Activated CD4-positive, alpha-beta T cell treated with anti-CD3 and anti-CD28 coated beads, Interleukin-2, Interleukin-6, amounts not matched to agents 100 ng/mL and 50 ng/mL, durations not matched to agents 16 hours and 8 hours (primary cell): Measurements from ENCODE around the gene IGSF9.

Experiments
- DNase-seq: peaks from one replicate; pipeline ENCODE4 v3.0.0-alpha.2; 2020

Gene IGSF9

DNA sequence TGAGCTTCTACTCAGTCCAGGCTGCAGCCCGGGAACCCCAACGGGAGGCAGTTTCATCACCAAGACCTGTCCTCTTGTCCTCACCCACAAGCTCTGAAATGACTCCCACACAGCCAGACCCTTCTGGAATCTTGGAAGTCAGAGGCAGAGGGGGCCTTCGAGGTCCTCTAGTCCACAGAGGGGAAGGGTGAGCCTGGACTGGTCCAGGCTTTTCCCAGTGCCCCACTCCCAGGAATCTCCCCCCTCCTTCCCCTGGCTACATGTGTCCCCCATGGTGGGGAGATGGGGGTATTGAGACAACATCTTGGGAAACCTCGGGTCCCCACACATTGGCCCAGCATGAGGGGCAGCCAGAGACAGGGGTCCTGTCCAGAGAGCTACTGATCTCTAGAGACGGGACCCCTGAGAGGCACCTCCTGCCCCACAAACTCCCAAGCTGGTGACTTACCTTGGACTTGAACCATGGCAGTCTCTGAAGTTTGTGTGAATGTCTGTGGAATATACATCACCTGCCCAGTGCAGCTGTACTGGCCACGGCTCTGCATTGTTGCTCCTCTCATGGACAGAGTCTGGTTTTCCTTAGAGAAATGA, 28.0 kb upstream of the IGSF9 start:
- DNase-seq = no peak

DNA sequence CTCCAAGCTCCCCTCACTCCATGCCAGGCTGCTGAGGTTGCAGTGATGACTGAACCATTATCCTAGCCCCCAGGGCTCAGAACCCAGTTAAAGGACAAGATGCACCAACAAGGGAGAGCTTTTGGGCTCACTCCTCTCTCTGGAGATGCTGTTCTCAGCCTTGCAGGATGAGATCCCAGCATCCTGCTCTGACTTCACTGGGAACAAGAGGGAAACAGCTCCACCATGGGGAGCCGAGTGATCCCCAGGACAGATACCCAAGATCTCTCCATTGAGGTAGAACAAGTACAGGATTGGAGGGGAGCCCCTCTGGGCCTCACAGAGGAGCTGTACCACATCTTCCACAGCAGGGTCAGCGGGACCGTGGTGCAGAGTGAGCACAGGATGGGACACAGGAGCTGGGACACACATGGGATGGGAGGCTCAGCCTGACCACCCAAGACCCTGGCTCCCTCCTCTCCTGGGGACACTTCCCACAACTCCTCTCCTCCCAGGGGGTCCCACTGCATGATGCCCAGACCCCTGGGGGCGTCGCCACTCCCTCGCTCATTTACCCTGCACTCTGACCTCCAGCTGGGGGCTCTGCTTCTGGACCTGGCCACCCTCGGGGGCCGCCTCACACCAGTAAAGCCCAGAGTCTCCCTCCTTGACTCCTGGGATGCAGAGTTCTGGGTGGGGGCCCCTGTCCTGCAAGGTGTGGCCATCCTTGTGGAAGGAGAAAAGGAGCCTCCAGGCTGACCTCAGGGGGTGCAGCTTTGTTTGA, 27.2 kb upstream of the IGSF9 start:
- no peak for DNase-seq

DNA sequence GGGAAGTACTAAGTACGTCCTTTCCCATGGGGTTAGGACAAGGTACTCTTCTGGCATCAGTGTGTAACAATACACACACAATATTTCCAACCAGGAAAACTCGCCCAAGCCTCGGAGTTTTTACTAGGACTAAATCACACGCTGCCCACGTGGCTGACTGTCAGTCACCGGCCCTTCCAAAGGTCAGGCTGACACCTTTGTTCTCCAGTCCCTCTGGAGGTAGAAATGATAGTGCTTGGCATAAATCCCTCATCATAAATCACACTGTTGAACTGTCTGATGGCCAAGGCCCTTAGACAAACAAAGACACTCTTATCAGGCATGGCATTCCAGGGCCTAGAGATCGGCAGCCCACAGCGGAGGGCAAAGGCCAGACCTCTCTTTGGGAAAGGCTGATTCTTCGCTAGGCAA, 25.5 kb upstream of the IGSF9 start:
- no peak for DNase-seq

DNA sequence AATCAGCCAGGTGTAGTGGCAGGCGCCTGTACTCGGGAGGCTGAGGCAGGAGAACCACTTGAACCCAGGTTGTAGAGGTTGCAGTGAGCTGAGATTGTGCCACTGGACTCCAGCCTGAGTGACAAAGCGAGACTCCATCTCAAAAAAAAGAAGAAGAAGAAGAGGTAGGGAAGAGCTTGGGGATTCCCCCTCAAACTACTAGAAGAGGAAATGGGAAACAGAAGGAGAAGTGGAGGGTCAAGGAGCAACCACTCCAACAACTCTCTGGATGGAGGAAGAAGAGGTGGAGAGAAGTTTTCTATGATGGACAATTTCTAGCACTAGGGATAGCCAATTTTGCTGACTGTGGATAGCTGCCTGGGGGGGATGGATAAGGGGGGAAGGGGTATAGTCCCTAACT, 23.5 kb upstream of the IGSF9 start:
- no peak for DNase-seq

DNA sequence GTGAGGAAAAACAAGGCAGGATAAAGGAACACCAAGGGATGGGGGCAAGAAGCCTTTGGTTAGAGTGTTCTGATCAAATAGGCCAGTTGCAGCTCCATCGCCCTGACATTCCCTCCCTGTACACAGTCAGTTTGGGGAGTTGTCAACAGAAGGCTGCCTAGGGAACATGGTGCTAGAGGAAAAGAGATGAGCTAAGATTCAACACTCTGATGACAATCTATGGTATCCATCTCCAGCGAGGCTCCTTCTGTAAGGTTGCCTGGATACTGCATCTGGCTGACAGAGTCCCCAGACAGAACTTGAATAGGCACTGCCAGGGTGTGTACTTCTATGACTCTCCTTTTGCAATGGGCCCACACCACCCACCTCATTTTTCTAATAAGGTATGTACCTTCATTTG, 19.9 kb upstream of the IGSF9 start:
- DNase-seq = no peak

DNA sequence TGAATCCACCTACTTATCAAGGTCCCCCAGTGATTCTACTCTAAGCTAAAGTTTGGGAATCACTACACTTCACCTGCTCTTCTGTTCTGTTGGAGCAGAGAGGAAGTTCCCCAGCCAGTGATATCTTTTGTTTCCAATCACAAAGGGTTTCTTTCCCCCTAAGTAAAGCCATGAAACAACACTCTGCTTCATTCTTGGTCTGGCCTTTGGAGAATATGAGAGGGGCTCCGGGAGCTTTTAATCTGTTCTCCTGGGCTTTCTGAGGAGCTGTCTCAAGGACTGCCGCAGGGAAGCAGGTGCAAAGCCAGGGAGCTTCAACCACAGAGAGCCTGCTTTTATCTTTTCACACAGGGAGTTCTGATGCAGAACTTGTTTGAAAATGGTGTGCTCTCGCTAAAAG, 18.7 kb upstream of the IGSF9 start:
- DNase-seq = no peak

DNA sequence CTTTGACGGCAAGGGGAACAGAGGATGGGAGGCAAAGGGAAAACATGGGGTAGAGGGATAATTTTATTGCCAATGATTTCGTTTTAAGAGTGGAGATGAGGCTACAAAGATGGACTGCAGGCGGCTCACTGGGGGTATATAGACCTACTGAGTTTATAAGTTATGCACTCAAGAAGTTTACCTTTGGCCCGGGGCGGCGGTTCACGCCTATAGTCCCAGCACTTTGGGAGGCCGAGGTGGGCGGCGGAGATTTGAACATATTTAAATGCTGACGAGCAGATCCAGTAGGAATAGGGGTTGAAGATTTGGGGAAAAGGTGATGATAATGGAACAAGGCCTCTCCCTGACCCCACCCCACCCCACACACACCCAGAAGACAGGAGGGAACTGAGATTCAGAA, 16.8 kb upstream of the IGSF9 start:
- DNase-seq = no peak

DNA sequence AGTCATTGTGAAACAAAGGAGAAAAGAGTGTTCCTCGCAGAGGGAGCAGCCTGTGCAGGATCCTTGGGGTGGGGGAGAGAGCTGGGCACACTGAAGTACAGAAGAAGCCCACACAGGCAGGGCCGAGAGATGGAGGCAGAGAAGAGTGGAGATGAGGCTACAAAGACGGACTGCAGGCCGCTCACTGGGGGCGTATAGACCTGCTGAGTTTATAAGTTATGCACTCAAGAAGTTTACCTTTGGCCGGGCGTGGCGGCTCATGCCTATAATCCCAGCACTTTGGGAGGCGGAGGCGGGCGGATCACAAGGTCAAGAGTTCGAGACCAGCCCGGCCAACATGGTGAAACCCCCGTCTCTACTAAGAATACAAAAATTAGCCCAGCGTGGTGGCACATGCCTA, 16.2 kb upstream of the IGSF9 start:
- DNase-seq = no peak

DNA sequence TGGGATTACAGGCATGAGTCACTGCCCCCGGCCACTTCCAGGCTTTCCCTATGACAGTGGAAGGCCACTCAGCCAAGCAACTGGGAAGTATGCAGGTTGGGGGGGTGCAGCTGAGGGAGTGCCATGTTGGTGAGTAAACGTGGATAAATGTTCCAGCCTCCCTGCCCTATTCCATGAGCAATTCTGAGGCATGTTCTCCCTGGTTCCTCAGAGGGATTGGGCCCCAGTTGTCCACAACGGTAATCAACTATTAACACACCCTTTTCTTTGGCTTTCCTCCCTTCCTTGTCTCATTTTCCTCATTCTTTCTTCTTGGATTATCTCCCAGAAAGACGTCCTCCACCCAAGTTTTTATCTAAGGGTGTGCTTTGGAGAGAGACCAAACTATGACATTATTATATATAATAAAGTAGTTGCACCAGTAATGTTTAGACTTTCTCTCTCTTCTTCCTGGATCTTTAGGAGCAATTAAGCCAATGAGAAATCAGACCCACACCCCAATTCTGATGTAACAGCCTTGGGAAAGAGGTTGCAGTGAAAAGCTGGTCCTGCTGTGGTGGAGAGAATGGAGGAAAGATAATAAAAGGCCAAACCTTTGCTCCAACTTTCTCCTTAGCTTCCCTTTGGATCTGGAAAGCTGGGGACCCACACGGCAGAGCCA, 15.4 kb upstream of the IGSF9 start:
- no peak for DNase-seq

DNA sequence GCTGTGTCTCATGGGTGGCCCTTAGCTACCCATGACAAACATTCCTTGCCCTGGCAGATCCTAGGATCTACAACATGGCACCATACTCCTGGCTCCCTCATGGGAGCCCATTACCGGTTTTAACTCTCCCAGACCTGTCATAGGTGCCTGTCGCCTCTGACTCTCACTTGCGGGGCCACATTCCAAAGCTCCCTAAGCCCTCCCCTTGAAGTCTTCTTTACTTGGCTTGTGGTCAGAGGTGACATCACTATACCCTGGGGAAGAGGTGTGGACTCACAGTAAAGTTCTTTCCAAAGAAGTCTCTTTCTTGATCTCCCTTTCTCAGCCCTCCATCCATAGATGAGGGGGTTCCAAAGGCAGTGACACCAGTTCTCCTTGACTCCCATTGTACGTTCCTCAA, 14.0 kb upstream of the IGSF9 start:
- no peak for DNase-seq

DNA sequence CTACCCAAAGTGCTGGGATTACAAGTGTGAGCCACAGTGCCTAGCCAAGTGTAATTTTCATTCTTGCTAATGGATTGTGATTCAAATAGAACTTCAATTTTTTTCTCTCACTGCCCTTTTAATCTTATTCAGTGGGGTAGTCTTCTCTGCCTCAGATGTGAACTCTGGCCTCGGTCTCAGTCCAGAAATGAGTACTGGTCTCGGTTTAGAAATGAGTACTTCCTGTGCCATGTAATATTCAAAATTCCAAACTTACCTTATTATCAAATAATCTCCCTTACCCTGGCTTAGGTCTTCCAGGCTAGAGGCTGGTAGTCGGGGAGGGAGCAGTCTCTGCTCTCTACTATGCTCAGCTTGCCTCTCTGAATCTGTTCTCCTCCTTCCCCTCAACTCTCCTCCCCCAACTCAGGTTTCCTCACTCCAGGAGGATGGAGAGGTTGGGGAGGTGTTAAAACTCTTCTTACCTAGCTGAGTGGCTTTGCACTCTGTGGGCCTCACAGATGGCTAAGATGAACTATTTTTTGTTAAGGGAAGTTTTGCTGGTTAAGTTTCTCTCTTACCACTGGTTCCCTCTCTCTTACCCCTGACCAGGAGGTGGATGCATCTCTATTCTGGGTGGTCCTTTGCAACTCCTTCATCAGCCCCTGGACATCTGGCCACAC, 13.4 kb upstream of the IGSF9 start:
- DNase-seq = peak; percentile 64

DNA sequence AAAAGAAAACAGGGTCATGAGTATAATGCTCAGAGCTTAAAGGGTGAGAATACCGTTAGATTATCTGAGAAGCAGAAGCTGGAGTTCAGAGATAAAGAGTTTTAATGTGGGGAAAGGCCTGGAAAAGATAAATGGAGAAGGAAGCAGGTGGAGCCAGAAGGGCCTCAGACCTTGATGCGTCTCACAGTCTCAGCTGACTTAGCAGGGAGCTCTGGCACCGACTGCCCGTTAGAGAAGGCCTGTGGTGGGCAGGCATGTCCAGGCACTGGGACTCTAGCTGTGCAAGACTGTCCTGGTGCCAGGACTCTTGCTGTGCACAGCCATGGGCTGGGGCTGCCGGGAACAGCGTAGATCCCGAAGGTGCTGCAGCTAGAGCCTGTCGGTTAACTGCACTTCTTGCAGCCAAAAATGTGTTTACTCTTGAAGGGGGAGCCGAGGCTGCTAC, 12.4 kb upstream of the IGSF9 start:
- no peak for DNase-seq

DNA sequence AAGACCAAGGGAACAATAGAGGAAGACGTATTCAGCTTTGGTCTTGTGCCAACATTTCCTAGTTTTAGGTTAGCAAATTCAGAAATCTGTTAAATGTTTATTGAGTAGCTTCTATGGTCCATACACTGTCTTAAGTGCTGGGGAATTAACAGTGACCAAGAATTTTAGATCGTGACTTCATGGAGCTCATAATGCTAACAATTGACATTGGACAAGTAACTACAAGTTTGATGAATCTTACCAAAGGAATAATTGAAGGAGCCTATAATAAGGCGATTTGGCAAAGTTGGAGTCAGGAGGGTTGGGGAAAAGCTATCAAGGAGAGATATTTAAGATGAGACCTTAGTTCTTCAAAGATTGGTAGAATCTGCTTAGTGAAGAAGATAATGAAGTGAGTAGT, 10.0 kb upstream of the IGSF9 start:
- no peak for DNase-seq

DNA sequence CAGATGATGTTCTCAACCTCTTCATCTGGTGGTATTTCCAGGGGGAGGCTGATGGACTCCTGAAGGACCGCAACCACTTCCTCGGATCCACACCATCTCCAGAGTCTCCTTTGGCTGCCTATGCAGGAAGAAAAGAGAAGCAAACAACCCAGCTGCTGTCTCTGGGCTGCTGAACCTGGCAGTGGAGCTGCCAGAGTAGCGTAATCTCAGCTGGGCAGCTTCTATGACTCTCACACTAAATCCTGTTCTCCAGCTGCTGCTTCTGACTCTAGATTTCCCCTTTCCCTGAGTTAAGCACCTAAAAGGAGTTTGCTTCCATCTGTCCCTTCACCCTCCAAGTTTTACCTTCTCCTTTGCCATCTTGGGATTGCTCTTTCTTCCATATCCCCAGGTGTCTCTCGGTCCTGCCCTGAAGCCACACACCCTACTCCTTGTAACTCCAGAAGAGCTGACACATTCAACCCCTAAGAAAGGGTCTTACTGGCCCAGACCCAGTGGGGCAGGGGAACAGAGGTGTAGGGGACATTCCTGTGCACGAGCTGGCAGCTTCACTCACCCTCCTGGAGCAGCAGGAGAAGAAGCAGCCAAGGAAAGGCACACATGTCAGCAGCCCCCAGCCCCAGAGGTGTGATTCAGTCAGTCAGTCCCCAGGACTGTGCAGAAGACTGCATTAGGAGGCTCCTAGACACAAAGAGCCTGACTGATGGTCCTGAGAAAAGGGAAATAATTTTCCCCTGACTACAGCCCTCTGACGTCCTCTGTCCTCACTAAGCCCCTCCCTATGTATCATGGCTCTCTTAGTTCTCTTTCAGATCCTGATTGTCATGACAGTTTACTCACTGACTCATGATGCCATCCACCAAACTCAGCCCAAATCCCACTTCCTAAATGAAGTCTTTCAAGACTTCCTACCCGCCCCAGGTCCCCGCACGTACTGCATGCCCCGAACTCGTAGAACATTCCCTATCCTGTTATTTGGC, 8.4 kb upstream of the IGSF9 start, which contains the start of gene SLAMF9:
TSS of gene SLAMF9 (minus strand) at position 702 of the 980 bp plus-strand sequence. CDS start at position 602, 100 bp downstream.
- DNase-seq = no peak

DNA sequence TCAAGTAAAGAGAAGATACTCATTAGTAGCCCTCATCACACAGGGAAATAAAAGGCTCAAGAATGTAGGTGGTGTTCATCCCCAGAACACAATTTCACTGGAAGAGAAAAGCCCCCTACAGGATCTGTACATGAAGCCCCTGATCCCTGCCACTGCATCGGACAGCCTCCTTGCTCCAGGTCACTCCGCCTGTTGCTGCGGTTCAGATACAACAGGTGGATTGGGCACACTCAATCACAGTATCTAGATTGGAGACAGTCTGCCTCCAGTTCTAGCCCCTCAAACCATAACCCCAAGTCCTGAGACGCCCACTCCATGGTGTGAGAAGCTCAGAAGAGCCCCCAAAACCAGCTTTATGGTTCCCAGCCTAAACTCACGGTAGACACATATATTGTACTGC, 7.5 kb upstream of the IGSF9 start:
- no peak for DNase-seq

DNA sequence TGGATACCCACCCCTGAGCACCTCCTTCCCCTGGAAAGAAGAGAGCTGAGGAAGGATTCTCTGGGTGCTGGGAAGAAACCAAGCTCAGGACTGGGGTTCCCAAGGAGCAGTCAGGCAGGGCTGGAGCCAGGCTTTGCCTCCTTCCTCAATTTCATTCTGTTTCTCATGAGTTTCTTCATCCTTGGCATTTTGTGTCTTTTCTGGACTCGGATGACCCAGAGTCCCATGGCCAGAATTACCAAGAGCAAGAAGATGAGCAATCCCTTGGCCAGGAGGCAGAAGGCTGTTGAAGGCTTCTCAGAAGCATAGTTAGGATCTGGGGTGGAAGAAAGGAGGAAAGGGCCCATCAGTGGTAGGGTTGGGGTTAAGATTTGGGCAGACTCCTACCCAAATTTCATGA, 6.1 kb upstream of the IGSF9 start:
- no peak for DNase-seq

DNA sequence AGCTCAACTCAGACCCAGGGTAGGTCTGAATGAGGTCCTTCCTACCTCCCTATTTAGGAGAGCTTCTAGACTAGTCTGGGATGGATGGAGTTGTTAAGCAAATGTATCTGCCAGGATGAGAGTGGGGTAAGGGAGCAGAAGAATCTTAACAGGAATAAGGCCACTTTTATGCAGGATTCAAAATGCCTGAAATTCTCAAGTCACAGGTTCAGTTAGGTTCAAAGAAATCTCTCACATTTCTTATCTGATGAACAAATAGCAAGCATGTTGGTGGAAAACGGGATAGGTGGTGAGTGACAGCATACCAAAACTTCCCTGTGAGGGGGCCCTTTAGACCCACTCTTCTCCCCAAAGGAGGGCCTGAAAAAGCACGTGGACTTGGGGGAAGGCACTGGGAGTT, 5.6 kb upstream of the IGSF9 start:
- DNase-seq = no peak

DNA sequence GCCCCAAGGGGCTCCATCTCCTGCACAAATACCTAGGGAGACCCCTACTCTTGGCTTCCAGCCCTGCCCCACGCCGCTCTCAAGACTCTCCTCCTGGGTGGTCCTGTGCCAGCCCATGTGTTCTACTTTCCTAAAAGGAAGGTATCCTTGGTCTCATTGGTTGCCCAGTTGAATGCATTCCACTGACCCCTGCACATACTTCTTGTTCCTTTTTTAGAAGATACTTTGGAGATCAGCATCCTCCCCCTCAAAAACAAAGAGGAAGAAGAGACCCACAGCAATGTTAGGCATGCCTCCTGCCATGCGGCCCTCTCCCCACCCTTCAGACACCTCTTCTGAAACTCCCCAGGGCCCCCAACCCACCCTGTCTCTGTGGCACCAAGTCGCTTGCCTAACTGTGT, 4.6 kb upstream of the IGSF9 start:
- DNase-seq = no peak

DNA sequence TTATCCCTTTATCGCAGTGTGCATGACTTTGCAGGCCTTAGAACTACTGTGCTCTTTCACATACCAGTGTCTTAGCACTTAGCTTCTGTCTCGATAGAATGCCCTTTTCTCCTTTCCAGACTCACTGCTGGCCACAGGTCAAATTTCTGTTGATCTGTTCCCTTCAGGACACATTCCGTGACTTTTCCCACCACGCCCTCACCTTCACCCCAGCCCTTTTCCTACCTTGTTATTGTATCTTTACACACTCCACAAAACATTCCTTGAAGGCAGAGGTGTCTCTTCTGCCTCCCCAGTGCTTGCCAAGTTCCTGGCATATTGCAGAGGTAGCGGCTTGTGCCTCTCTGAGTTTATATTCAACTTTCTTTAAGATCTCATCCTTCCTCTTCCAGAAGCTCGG, 3.7 kb upstream of the IGSF9 start:
- no peak for DNase-seq

DNA sequence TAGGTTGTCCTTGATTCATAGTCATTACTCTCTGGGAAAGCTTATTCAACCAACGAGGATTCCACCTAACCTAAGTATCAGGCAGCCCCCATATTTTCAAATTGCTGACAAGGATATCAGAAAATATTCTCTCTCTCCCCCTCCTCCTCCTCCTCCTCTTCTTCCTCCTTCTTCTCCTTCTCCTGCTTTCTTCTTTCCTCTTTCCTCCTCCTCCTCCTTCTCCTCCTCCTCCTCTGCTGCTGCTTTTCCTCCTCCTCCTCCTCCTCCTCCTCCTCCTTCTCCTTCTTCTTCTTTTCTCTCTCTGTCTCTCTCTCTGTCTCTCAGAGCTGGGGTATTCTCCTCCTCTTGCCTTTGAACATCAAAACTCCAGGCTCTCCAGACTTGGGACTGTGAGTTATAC, 2.5 kb upstream of the IGSF9 start:
- no peak for DNase-seq

DNA sequence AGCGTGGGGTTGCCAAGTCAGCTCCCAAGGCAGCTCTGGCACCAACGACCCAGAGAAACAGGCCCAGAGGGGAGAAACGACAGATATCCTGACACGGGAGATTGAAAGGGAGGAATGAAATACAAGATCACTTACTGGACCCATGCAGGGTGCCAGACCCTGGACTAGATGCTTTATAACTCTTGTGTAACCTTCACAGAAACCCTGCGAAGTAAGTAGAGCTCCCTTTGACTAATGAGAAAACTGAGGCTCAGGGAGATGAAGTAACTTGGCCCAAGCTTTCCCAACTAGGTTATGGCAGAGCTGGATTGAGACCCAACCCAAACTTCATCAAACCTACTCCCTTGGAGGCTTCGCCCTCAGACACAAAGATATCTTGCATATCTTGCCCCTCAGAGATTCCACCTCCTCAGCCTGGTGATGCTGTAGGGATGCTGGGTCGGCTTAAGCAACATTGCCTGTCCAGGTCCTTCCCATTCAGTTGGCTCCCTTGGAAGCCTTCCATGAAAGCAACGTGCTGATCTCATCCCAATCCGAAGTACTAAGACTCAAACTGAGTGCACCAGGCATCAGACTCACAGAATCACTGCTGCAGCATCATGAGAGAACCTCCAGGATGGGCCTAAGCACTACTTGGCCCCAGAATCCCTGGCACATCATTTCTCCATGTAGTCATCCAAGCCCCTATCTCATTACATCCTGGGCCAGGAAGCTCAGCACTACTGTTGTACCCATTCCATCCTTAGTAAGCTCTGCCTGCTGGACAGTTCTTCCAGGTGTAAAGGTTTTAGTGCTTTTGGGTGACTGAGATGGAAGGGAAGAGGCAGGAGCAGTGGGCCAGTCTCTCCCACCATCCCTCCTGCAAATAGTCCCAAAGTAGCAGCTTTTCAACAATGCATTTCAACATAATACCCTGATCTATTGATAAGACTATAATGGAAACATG, 1.1 kb upstream of the IGSF9 start:
- DNase-seq = no peak
